ENCODE results near the gene OBP2B.
"Not testable (repeated sequence)": the region's sequence is repeated elsewhere in the genome, so short reads cannot be mapped to it uniquely, and the experiment has no call there.

OBP2B gene

GRCh38 chr9:133252301-133253020 lies 43.4 kb upstream of the OBP2B start:
- no peak overlapping the region for H3K4me3 ChIP-seq (ENCODE audit: low read depth, low read length)
- H3K18ac ChIP-seq (ENCODE audit: low read length): no peak overlapping the region
- no peak overlapping the region for H2BK12ac ChIP-seq (ENCODE audit: low read length)
- no peak overlapping the region for H3K27ac ChIP-seq (ENCODE audit: low read depth, low read length)
- no peak overlapping the region for H2BK5ac ChIP-seq (ENCODE audit: low read depth, low read length, poor library complexity)
- no peak overlapping the region for H2BK120ac ChIP-seq (ENCODE audit: insufficient read depth, low read length, poor library complexity)
- no peaks in the 10 kb centered on the region for H3K79me2 ChIP-seq (ENCODE audit: control insufficient read depth, insufficient read depth, low read length, poor library complexity)
- no peaks in the 10 kb centered on the region for H3K27me3 ChIP-seq (ENCODE audit: insufficient read depth, low read length)
- peaks cover 6% of the 10 kb centered on the region for H3K9me3 ChIP-seq (ENCODE audit: insufficient read depth, low read depth, low read length)
- peaks cover 8 to 14% of the 10 kb centered on the region in 2 experiments for H3K4me1 ChIP-seq (ENCODE audit: control insufficient read depth in 1 of 2, insufficient read depth in 2 of 2, low read length in 2 of 2)
- H3K9ac ChIP-seq (ENCODE audit: low read length): no peak overlapping the region
- H2AFZ ChIP-seq (ENCODE audit: insufficient read depth, low read length, poor library complexity): no peak overlapping the region
- no CpG with 5 or more reads among the region's 16 CpGs for WGBS (ENCODE audit: extremely low coverage, insufficient coverage, insufficient read length)
- no peak overlapping the region for H4K12ac ChIP-seq (ENCODE audit: low read depth, low read length)
- H3K4ac ChIP-seq (ENCODE audit: low read depth, low read length): no peak overlapping the region
- H4K91ac ChIP-seq (ENCODE audit: low read depth, low read length): no peak overlapping the region
- no peak overlapping the region for H4K8ac ChIP-seq (ENCODE audit: low read depth, low read length)
- DNase-seq: peak in 1 of 2 donors; percentile 53
- no peaks in the 10 kb centered on the region for H3K36me3 ChIP-seq (ENCODE audit: control insufficient read depth in 1 of 2, insufficient read depth in 2 of 2, low read length in 2 of 2)
- no peak overlapping the region for H2AK5ac ChIP-seq (ENCODE audit: low read length)
- H3K4me2 ChIP-seq (ENCODE audit: low read length): no peak overlapping the region
- H3K79me1 ChIP-seq (ENCODE audit: low read length): no peaks in the 10 kb centered on the region
- no peak overlapping the region for H3K14ac ChIP-seq (ENCODE audit: low read length)
- H3K23ac ChIP-seq (ENCODE audit: low read length): no peak overlapping the region

GRCh38 chr9:133251773-133252172 lies 42.7 kb upstream of the OBP2B start:
- no peak for DNase-seq

GRCh38 chr9:133251221-133251620 lies 42.2 kb upstream of the OBP2B start:
- not testable (repeated sequence) for H2BK12ac ChIP-seq (ENCODE audit: low read length); H4K8ac ChIP-seq (ENCODE audit: low read depth, low read length); H2AK5ac ChIP-seq (ENCODE audit: low read length); H3K18ac ChIP-seq (ENCODE audit: low read length); H2AFZ ChIP-seq (ENCODE audit: insufficient read depth, low read length, poor library complexity); H2BK5ac ChIP-seq (ENCODE audit: low read depth, low read length, poor library complexity); H3K79me2 ChIP-seq (ENCODE audit: control insufficient read depth, insufficient read depth, low read length, poor library complexity); H4K91ac ChIP-seq (ENCODE audit: low read depth, low read length); H3K79me1 ChIP-seq (ENCODE audit: low read length); H3K4me3 ChIP-seq (ENCODE audit: low read depth, low read length); H3K14ac ChIP-seq (ENCODE audit: low read length); H3K9me3 ChIP-seq (ENCODE audit: insufficient read depth, low read depth, low read length); H3K23ac ChIP-seq (ENCODE audit: low read length); H3K36me3 ChIP-seq (ENCODE audit: control insufficient read depth in 1 of 2, insufficient read depth in 2 of 2, low read length in 2 of 2); H4K12ac ChIP-seq (ENCODE audit: low read depth, low read length); H3K4me2 ChIP-seq (ENCODE audit: low read length); DNase-seq; H3K27me3 ChIP-seq (ENCODE audit: insufficient read depth, low read length); H3K27ac ChIP-seq (ENCODE audit: low read depth, low read length); H3K4ac ChIP-seq (ENCODE audit: low read depth, low read length); H3K9ac ChIP-seq (ENCODE audit: low read length)
- Histone ChIP-seq H3K4me1 (ENCODE audit: control insufficient read depth in 1 of 2, insufficient read depth in 2 of 2, low read length in 2 of 2) (peaks cover 8 to 14% of the 10 kb centered on the region in 2 experiments), H2BK120ac (ENCODE audit: insufficient read depth, low read length, poor library complexity) (peak overlapping the region; percentile 12)
- WGBS (ENCODE audit: extremely low coverage, insufficient coverage, insufficient read length): no CpG with 5 or more reads among the region's 6 CpGs

More at GRCh38 chr9:133251773-133252172, 42.7 kb upstream of the OBP2B start:
- Histone ChIP-seq H2BK120ac (ENCODE audit: insufficient read depth, low read length, poor library complexity) (peak overlapping the region; percentile 11), H3K27ac (ENCODE audit: low read depth, low read length) (no peak overlapping the region), H3K27me3 (ENCODE audit: insufficient read depth, low read length) (no peaks in the 10 kb centered on the region), H3K4me1 (ENCODE audit: control insufficient read depth in 1 of 2, insufficient read depth in 2 of 2, low read length in 2 of 2) (peaks cover 8 to 14% of the 10 kb centered on the region in 2 experiments), H3K14ac (ENCODE audit: low read length) (peak overlapping the region; percentile 14), H3K9ac (ENCODE audit: low read length) (no peak overlapping the region), H3K36me3 (ENCODE audit: control insufficient read depth in 1 of 2, insufficient read depth in 2 of 2, low read length in 2 of 2) (no peaks in the 10 kb centered on the region), H4K12ac (ENCODE audit: low read depth, low read length) (no peak overlapping the region), H4K91ac (ENCODE audit: low read depth, low read length) (peak overlapping the region; percentile 55), H3K79me1 (ENCODE audit: low read length) (no peaks in the 10 kb centered on the region), H2AK5ac (ENCODE audit: low read length) (peak overlapping the region; percentile 80), H2AFZ (ENCODE audit: insufficient read depth, low read length, poor library complexity) (no peak overlapping the region), H2BK5ac (ENCODE audit: low read depth, low read length, poor library complexity) (no peak overlapping the region), H4K8ac (ENCODE audit: low read depth, low read length) (no peak overlapping the region), H3K4me3 (ENCODE audit: low read depth, low read length) (no peak overlapping the region), H3K4ac (ENCODE audit: low read depth, low read length) (no peak overlapping the region), H3K23ac (ENCODE audit: low read length) (no peak overlapping the region), H3K18ac (ENCODE audit: low read length) (peak overlapping the region; percentile 43), H3K4me2 (ENCODE audit: low read length) (no peak overlapping the region), H2BK12ac (ENCODE audit: low read length) (peak overlapping the region; percentile 77), H3K79me2 (ENCODE audit: control insufficient read depth, insufficient read depth, low read length, poor library complexity) (no peaks in the 10 kb centered on the region), H3K9me3 (ENCODE audit: insufficient read depth, low read depth, low read length) (peaks cover 6% of the 10 kb centered on the region)
- no CpG with 5 or more reads among the region's 11 CpGs for WGBS (ENCODE audit: extremely low coverage, insufficient coverage, insufficient read length)

- Histone ChIP-seq H4K8ac (ENCODE audit: low read depth, low read length) (no peak overlapping the region), H3K23ac (ENCODE audit: low read length) (no peak overlapping the region), H3K27me3 (ENCODE audit: insufficient read depth, low read length) (no peaks in the 10 kb centered on the region), H4K91ac (ENCODE audit: low read depth, low read length) (no peak overlapping the region), H3K4me3 (ENCODE audit: low read depth, low read length) (no peak overlapping the region), H3K36me3 (ENCODE audit: control insufficient read depth in 1 of 2, insufficient read depth in 2 of 2, low read length in 2 of 2) (no peaks in the 10 kb centered on the region), H2BK120ac (ENCODE audit: insufficient read depth, low read length, poor library complexity) (no peak overlapping the region), H3K4me2 (ENCODE audit: low read length) (peak overlapping the region; percentile 18), H3K4me1 (ENCODE audit: control insufficient read depth in 1 of 2, insufficient read depth in 2 of 2, low read length in 2 of 2) (peaks cover 8 to 14% of the 10 kb centered on the region in 2 experiments), H3K4ac (ENCODE audit: low read depth, low read length) (no peak overlapping the region), H2BK5ac (ENCODE audit: low read depth, low read length, poor library complexity) (no peak overlapping the region), H3K79me2 (ENCODE audit: control insufficient read depth, insufficient read depth, low read length, poor library complexity) (no peaks in the 10 kb centered on the region), H4K12ac (ENCODE audit: low read depth, low read length) (no peak overlapping the region), H2AK5ac (ENCODE audit: low read length) (no peak overlapping the region), H3K18ac (ENCODE audit: low read length) (no peak overlapping the region), H2AFZ (ENCODE audit: insufficient read depth, low read length, poor library complexity) (no peak overlapping the region), H3K9ac (ENCODE audit: low read length) (no peak overlapping the region), H2BK12ac (ENCODE audit: low read length) (no peak overlapping the region), H3K14ac (ENCODE audit: low read length) (no peak overlapping the region), H3K9me3 (ENCODE audit: insufficient read depth, low read depth, low read length) (peaks cover 5% of the 10 kb centered on the region), H3K27ac (ENCODE audit: low read depth, low read length) (no peak overlapping the region), H3K79me1 (ENCODE audit: low read length) (no peaks in the 10 kb centered on the region)
- DNase-seq: peak; percentile 29 to 70
- whole genome bisulfite sequencing (ENCODE audit: extremely low coverage, insufficient coverage, insufficient read length): no CpG with 5 or more reads among the region's 5 CpGs
Observed at GRCh38 chr9:133250741-133251170, 41.7 kb upstream of the OBP2B start.

Data from trophoblast cell (in vitro differentiated cells and primary cell).